Measurements from ENCODE around the gene MT1X. TPM values are rescaled to one million over a fixed set of nuclear protein-coding genes. Genes with fewer than 3 reads are reported as not detected.

The MT1X gene
- total and polyA plus RNA-seq, 4 donors, result 213 to 3,979 (median 1,403) TPM

DNA sequence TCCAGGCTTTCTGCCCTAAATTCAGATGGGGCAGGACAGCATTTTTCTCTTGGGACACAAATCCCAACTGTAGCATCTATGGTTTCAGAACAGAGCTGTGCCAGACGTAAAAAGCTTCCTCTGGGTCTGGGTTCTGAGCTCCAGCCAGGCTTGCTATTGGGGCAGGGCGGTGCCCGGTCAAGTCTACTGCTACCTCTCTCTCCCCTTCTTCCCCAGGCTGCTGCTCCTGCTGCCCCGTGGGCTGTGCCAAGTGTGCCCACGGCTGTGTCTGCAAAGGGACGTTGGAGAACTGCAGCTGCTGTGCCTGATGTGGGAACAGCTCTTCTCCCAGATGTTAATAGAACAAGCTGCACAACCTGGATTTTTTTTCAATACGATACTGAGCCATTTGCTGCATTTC, 48.7 kb upstream of the MT1X start:
- H3K27me3 ChIP-seq (ENCODE audit: control insufficient read depth in 4 of 4, insufficient read depth in 4 of 4, low read length in 3 of 4), result no peaks in the 10 kb centered on the region
- H3K9ac ChIP-seq (ENCODE audit: low read depth in 1 of 2, low read length in 2 of 2), result peak overlapping the region in 1 of 2 donors; percentile 84
- no peaks in the 10 kb centered on the region for H3K36me3 ChIP-seq (ENCODE audit: control insufficient read depth in 4 of 4, insufficient read depth in 3 of 4, low read depth in 1 of 4, low read length in 3 of 4)
- WGBS, result 56% methylated on average over 7 of the region's 7 CpGs
- H3K9me3 ChIP-seq (ENCODE audit: control insufficient read depth in 4 of 4, low read length in 3 of 4), result no peaks in the 10 kb centered on the region
- no peak for DNase-seq (ENCODE audit: low spot score)
- H3K4me1 ChIP-seq (ENCODE audit: control insufficient read depth in 4 of 4, insufficient read depth in 4 of 4, low read length in 3 of 4), result peaks cover 2 to 31% (median 8%) of the 10 kb centered on the region in 4 donors
- H3K27ac ChIP-seq (ENCODE audit: low read depth in 1 of 2, low read length in 2 of 2), result peak overlapping the region; percentile 84 to 87
- peak overlapping the region in 2 of 3 donors; percentile 93 to 95 for H3K4me3 ChIP-seq (ENCODE audit: low read depth in 1 of 3, low read length in 3 of 3)
- TF ChIP-seq YY1 (IDR thresholded peaks at IDR 0.05) (no peak), SP1 (IDR thresholded peaks at IDR 0.05) (no peak), TAF1 (conservative IDR thresholded peaks at IDR 0.05) (no peak), RAD21 (IDR thresholded peaks at IDR 0.05) (no peak), HNF4G (IDR thresholded peaks at IDR 0.05) (no peak), FOXA1 (IDR thresholded peaks at IDR 0.05) (no peak), JUND (IDR thresholded peaks at IDR 0.05) (no peak), FOXA2 (IDR thresholded peaks at IDR 0.05) (no peak), EGR1 (IDR thresholded peaks at IDR 0.05; ENCODE audit: low read depth in 2 of 2) (no peak)
- TF ChIP-seq, protein P1, sequence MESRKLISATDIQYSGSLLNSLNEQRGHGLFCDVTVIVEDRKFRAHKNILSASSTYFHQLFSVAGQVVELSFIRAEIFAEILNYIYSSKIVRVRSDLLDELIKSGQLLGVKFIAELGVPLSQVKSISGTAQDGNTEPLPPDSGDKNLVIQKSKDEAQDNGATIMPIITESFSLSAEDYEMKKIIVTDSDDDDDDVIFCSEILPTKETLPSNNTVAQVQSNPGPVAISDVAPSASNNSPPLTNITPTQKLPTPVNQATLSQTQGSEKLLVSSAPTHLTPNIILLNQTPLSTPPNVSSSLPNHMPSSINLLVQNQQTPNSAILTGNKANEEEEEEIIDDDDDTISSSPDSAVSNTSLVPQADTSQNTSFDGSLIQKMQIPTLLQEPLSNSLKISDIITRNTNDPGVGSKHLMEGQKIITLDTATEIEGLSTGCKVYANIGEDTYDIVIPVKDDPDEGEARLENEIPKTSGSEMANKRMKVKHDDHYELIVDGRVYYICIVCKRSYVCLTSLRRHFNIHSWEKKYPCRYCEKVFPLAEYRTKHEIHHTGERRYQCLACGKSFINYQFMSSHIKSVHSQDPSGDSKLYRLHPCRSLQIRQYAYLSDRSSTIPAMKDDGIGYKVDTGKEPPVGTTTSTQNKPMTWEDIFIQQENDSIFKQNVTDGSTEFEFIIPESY (IDR thresholded peaks at IDR 0.05), result no peak
- TF ChIP-seq, protein P2, sequence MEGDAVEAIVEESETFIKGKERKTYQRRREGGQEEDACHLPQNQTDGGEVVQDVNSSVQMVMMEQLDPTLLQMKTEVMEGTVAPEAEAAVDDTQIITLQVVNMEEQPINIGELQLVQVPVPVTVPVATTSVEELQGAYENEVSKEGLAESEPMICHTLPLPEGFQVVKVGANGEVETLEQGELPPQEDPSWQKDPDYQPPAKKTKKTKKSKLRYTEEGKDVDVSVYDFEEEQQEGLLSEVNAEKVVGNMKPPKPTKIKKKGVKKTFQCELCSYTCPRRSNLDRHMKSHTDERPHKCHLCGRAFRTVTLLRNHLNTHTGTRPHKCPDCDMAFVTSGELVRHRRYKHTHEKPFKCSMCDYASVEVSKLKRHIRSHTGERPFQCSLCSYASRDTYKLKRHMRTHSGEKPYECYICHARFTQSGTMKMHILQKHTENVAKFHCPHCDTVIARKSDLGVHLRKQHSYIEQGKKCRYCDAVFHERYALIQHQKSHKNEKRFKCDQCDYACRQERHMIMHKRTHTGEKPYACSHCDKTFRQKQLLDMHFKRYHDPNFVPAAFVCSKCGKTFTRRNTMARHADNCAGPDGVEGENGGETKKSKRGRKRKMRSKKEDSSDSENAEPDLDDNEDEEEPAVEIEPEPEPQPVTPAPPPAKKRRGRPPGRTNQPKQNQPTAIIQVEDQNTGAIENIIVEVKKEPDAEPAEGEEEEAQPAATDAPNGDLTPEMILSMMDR (IDR thresholded peaks at IDR 0.05; ENCODE audit: low read depth, low read length, missing input control), result no peak
- TF ChIP-seq, protein P3, sequence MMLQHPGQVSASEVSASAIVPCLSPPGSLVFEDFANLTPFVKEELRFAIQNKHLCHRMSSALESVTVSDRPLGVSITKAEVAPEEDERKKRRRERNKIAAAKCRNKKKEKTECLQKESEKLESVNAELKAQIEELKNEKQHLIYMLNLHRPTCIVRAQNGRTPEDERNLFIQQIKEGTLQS (IDR thresholded peaks at IDR 0.05), result no peak
- TF ChIP-seq, protein P4, sequence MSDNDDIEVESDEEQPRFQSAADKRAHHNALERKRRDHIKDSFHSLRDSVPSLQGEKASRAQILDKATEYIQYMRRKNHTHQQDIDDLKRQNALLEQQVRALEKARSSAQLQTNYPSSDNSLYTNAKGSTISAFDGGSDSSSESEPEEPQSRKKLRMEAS (IDR thresholded peaks at IDR 0.05), result no peak

DNA sequence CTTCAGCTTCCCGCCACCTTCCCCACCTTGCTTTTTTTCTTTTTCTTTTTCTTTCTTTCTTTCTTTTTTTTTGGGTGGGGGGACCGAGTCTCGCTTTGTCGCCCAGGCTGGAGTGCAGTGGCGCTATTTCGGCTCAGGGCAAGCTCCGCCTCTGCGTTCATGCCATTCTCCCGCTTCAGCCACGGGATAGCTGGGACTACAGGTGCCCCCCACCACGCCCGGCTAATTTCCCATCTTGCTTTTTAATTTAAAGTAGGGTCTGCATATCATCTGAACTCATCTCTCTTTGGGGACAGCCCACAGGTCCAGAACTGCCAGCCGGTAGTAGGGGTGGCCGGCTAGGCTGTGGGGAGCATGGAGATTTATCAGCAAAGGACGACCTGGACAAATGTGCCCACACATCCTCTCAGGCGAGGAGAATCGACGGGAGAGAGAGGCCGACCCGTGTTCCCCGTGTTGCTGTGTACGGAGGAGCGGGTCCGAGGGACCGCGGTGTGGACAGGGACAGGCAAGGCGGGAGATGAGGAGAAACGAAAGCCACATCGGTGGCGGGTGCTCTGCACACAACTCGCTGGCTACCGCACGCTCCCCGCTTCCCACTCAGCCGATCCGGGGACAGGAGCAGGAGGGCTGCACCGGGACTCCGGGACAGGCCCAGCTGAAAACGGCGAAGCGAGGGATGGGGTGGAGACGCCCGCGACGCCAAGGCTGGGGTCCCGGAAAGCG, 47.4 kb upstream of the MT1X start:
- peak overlapping the region in 1 of 3 donors; percentile 93 for H3K4me3 ChIP-seq (ENCODE audit: low read depth in 1 of 3, low read length in 3 of 3)
- H3K4me1 ChIP-seq (ENCODE audit: control insufficient read depth in 4 of 4, insufficient read depth in 4 of 4, low read length in 3 of 4), result peaks cover 3 to 43% (median 14%) of the 10 kb centered on the region in 4 donors
- H3K27me3 ChIP-seq (ENCODE audit: control insufficient read depth in 4 of 4, insufficient read depth in 4 of 4, low read length in 3 of 4), result no peaks in the 10 kb centered on the region

More for the DNA sequence above, 47.4 kb upstream of the MT1X start:
- no peak for DNase-seq (ENCODE audit: low spot score)
- 71% methylated on average over 47 of the region's 47 CpGs for WGBS
- TF ChIP-seq, protein P2 (IDR thresholded peaks at IDR 0.05; ENCODE audit: low read depth, low read length, missing input control), result no peak
- TF ChIP-seq HNF4G (IDR thresholded peaks at IDR 0.05), result no peak
- no peak for TF ChIP-seq FOXA2 (IDR thresholded peaks at IDR 0.05)
- no peak for TF ChIP-seq FOXA1 (IDR thresholded peaks at IDR 0.05)
- TF ChIP-seq JUND (IDR thresholded peaks at IDR 0.05), result no peak
- TF ChIP-seq, protein P4 (IDR thresholded peaks at IDR 0.05), result no peak
- TF ChIP-seq RAD21 (IDR thresholded peaks at IDR 0.05), result no peak
- TF ChIP-seq, protein P1 (IDR thresholded peaks at IDR 0.05), result no peak
- Histone ChIP-seq H3K36me3 (ENCODE audit: control insufficient read depth in 4 of 4, insufficient read depth in 3 of 4, low read depth in 1 of 4, low read length in 3 of 4) (no peaks in the 10 kb centered on the region), H3K27ac (ENCODE audit: low read depth in 1 of 2, low read length in 2 of 2) (no peak overlapping the region), H3K9ac (ENCODE audit: low read depth in 1 of 2, low read length in 2 of 2) (no peak overlapping the region), H3K9me3 (ENCODE audit: control insufficient read depth in 4 of 4, low read length in 3 of 4) (no peaks in the 10 kb centered on the region)
